ENCODE results near the gene IQSEC1. TPM values are rescaled to one million over a fixed set of nuclear protein-coding genes. Genes with fewer than 3 reads are reported as not detected.
"Not testable (repeated sequence)": the region's sequence is repeated elsewhere in the genome, so short reads cannot be mapped to it uniquely, and the experiment has no call there.

The IQSEC1 gene
- total and polyA plus RNA-seq, 9 of the 15 experiments (the other 6 are each of a cell fraction or from before 2014, with no cell fraction given) = 0.56 to 39.0 (median 6.8) TPM

DNA sequence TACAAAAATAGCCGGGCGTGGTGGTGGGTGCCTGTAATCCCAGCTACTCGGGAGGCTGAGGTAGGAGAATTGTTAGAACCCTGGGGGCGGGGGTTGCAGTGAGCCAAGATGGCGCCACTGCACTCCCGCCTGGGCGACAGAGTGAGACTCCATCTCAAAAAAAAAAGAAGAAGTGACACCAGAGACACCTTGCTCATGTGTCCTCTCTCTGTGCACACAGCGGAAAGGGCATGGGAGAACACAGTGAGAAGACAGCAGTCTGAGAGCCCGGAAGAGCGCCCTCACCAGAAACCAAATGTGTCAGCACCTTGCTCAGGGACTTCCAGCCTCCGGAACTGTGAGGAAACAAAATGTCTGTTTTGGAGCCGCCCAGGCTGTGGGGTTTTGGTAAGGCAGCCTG is 191.4 kb downstream of the IQSEC1 start:
- BruUV-seq (replicated peaks); H3K27me3 ChIP-seq (ENCODE audit: control insufficient read depth in 2 of 2, insufficient read depth in 2 of 2, low read length in 2 of 2); intact Hi-C loops (cut with micrococcal nuclease); ATAC-seq; H3K27ac ChIP-seq (ENCODE audit: extremely low read depth, low read depth, low read length); CTCF ChIA-PET (ENCODE audit: low intra/inter-chr PET ratio); POLR2A ChIA-PET; H3K9me3 ChIP-seq (replicated peaks; ENCODE audit: control insufficient read depth, insufficient read depth, low read depth, low read length); H4K20me1 ChIP-seq (replicated peaks; ENCODE audit: control insufficient read depth, insufficient read depth, low read length); H3K36me3 ChIP-seq (ENCODE audit: control insufficient read depth, insufficient read depth, low read length); FAIRE-seq; H3K9me1 ChIP-seq (ENCODE audit: control insufficient read depth, insufficient read depth, low read length); H3K4me3 ChIP-seq; H3K79me2 ChIP-seq (ENCODE audit: control insufficient read depth, insufficient read depth, low read length); DNase-seq (ENCODE audit: extremely low read depth in 1 of 4, low spot score in 3 of 4): not testable (repeated sequence)
- Histone ChIP-seq H3K4me2 (ENCODE audit: insufficient read depth, low read length) (peak overlapping the region; percentile 32; the same call in 1 of the 2 replicates), H2AFZ (ENCODE audit: low read depth, low read length) (peak overlapping the region; percentile 83), H3K9ac (ENCODE audit: insufficient read depth in 1 of 2, low read depth in 2 of 2, low read length in 2 of 2) (peak overlapping the region in 1 of 2 experiments; percentile 10; a peak in 1 of 4 replicates), H3K4me1 (replicated peaks in 1 of 2; ENCODE audit: control insufficient read depth in 2 of 2, insufficient read depth in 2 of 2, low read length in 2 of 2) (peaks cover 53 to 80% of the 10 kb centered on the region in 2 experiments)
- in situ Hi-C loops (cut with MboI) = loop anchor here (25.0 kb wide), 1 partner anchor 745 kb away; no protein-coding TSS in a partner anchor
- TF ChIP-seq, protein P1, sequence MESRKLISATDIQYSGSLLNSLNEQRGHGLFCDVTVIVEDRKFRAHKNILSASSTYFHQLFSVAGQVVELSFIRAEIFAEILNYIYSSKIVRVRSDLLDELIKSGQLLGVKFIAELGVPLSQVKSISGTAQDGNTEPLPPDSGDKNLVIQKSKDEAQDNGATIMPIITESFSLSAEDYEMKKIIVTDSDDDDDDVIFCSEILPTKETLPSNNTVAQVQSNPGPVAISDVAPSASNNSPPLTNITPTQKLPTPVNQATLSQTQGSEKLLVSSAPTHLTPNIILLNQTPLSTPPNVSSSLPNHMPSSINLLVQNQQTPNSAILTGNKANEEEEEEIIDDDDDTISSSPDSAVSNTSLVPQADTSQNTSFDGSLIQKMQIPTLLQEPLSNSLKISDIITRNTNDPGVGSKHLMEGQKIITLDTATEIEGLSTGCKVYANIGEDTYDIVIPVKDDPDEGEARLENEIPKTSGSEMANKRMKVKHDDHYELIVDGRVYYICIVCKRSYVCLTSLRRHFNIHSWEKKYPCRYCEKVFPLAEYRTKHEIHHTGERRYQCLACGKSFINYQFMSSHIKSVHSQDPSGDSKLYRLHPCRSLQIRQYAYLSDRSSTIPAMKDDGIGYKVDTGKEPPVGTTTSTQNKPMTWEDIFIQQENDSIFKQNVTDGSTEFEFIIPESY (CRISPR knock-in tag; IDR thresholded peaks at IDR 0.05) = peak; percentile 94
- TF ChIP-seq YY1 (IDR thresholded peaks at IDR 0.05; ENCODE audit: borderline replicate concordance in 1 of 3, control insufficient read depth in 1 of 3, extremely low read depth in 1 of 3, insufficient read depth in 3 of 3, insufficient read length in 1 of 3, insufficient replicate concordance in 2 of 3, low read depth in 1 of 3, low read length in 2 of 3) (peak in 1 of 3 experiments; percentile 64), SPI1 (IDR thresholded peaks at IDR 0.05; ENCODE audit: borderline replicate concordance, low read depth, low read length) (0 out of 2 replicates have a peak, but pooled peaks have one; percentile 11)
- 83% methylated on average over 9 of the region's 12 CpGs for WGBS (ENCODE audit: insufficient coverage, low coverage, missing lambda C conversion rate)
